MCF 10A (cell line): ENCODE measurements around the gene SLC25A26. TPM values are rescaled to one million over a fixed set of nuclear protein-coding genes. Genes with fewer than 3 reads are reported as not detected.

ENCODE experiments used
- BruUV-seq: library from RNA; stranded (reverse); fragments of 400-500 nt; replicated peaks from 2 replicates; lab custom pipeline; 2021; lab: Mats Ljungman, UMichigan
- CTCF ChIA-PET: fragments of 300-600 bp; sonication (Branson Sonifier 250); formaldehyde crosslinking; extraction: SDS; loops from one replicate; lab custom pipeline; 2021; ENCODE audit warnings: antibody characterized with exemption, inconsistent platforms; lab: Yijun Ruan, JAX
- POLR2A ChIA-PET: fragments of 300-600, 350-650 bp; sonication (Branson Sonifier 250); formaldehyde crosslinking; extraction: SDS; loops from one replicate; lab custom pipeline; 2020; ENCODE audit warnings: antibody characterized with exemption, inconsistent platforms; lab: Yijun Ruan, JAX
- DNase-seq: peaks from one replicate; pipeline ENCODE4 v3.0.0-alpha.2; 2018; ENCODE audit not compliant: unreplicated experiment
- H3K27ac Mint-ChIP-seq: one replicate; pipeline ENCODE4 v1.8.0; 2022; ENCODE audit warnings: mild to moderate bottlenecking, low read depth, mixed read lengths; ENCODE audit not compliant: unreplicated experiment
- H3K27me3 Mint-ChIP-seq: one replicate; pipeline ENCODE4 v1.8.0; 2022; ENCODE audit warnings: mixed read lengths; ENCODE audit not compliant: insufficient read depth, unreplicated experiment
- H3K36me3 Mint-ChIP-seq: one replicate; pipeline ENCODE4 v1.8.0; 2022; ENCODE audit warnings: mild to moderate bottlenecking, moderate library complexity, mixed read lengths; ENCODE audit not compliant: insufficient read depth, unreplicated experiment
- H3K4me1 Mint-ChIP-seq: one replicate; pipeline ENCODE4 v1.8.0; 2022; ENCODE audit warnings: mixed read lengths; ENCODE audit not compliant: insufficient read depth, unreplicated experiment
- H3K4me3 Mint-ChIP-seq: one replicate; pipeline ENCODE4 v1.8.0; 2022; ENCODE audit warnings: mild to moderate bottlenecking, moderate library complexity, mixed read lengths; ENCODE audit not compliant: unreplicated experiment
- H3K9me3 Mint-ChIP-seq: one replicate; pipeline ENCODE4 v1.8.0; 2022; ENCODE audit warnings: mixed read lengths; ENCODE audit not compliant: unreplicated experiment
- CTCF ChIP-seq: fragments of 200-600 bp; IDR thresholded peaks from one replicate; pipeline ENCODE4 v1.8.0; 2022; ENCODE audit warnings: antibody characterized with exemption, mild to moderate bottlenecking; ENCODE audit not compliant: unreplicated experiment
- intact Hi-C: fragments of 100-400 bp; cut with micrococcal nuclease; formaldehyde crosslinking; loops from 2 replicates; pipeline ENCODE4 v1.14.1; 2022
- total RNA-seq: library from RNA; stranded (reverse); gene quantifications from 2 replicates; pipeline ENCODE4 v1.2.3, GENCODE V29; 2022

SLC25A26 gene
- total RNA-seq, 1 experiment from 2014 or later: 24.8 TPM

GRCh38 chr3:66383998-66384745 lies 163.4 kb downstream of the SLC25A26 start:
- POLR2A ChIA-PET: no interaction called here
- peaks cover 75% of the 10 kb centered on the region for H3K36me3 Mint-ChIP-seq
- BruUV-seq: no TSS peak
- H3K9me3 Mint-ChIP-seq: no peaks in the 10 kb centered on the region
- H3K4me1 Mint-ChIP-seq: no peaks in the 10 kb centered on the region
- DNase-seq: no peak
- TF ChIP-seq CTCF: no peak
- intact Hi-C loops: no loop called here
- H3K27me3 Mint-ChIP-seq: no peaks in the 10 kb centered on the region
- no peak overlapping the region for H3K4me3 Mint-ChIP-seq
- H3K27ac Mint-ChIP-seq: no peak overlapping the region
- CTCF ChIA-PET: interaction anchor here (0.6 to 4.1 kb wide), 4 partner anchors 11 to 438 kb away, joined by 3 to 22 read pairs (median 6); no protein-coding TSS in a partner anchor

GRCh38 chr3:66385066-66385465 lies 164.3 kb downstream of the SLC25A26 start:
- no peak overlapping the region for H3K27ac Mint-ChIP-seq
- BruUV-seq: no TSS peak
- ChIA-PET CTCF (interaction anchor here (0.8 to 4.1 kb wide), 3 partner anchors 23 to 437 kb away, joined by 4 to 22 read pairs (median 6); no protein-coding TSS in a partner anchor), POLR2A (interaction anchor here (0.7 kb wide), 1 partner anchor 12 kb away, joined by 3 read pairs; no protein-coding TSS in a partner anchor)
- H3K9me3 Mint-ChIP-seq: no peaks in the 10 kb centered on the region
- no peak for TF ChIP-seq CTCF
- peaks cover 66% of the 10 kb centered on the region for H3K36me3 Mint-ChIP-seq
- no peaks in the 10 kb centered on the region for H3K27me3 Mint-ChIP-seq
- H3K4me1 Mint-ChIP-seq: no peaks in the 10 kb centered on the region
- no peak for DNase-seq
- H3K4me3 Mint-ChIP-seq: no peak overlapping the region
- intact Hi-C loops: no loop called here

GRCh38 chr3:66386011-66386924 lies 165.5 kb downstream of the SLC25A26 start:
- BruUV-seq: no TSS peak
- H3K4me3 Mint-ChIP-seq: no peak overlapping the region
- no peaks in the 10 kb centered on the region for H3K4me1 Mint-ChIP-seq
- ChIA-PET CTCF (interaction anchor here (0.9 to 4.1 kb wide), 3 partner anchors 11 to 436 kb away, joined by 4 to 22 read pairs (median 6); no protein-coding TSS in a partner anchor), POLR2A (interaction anchor here (0.7 to 1.2 kb wide), 2 partner anchors 11 to 39 kb away, joined by 3 read pairs; no protein-coding TSS in a partner anchor)
- no peak for TF ChIP-seq CTCF
- intact Hi-C loops: no loop called here
- H3K27ac Mint-ChIP-seq: no peak overlapping the region
- peaks cover 60% of the 10 kb centered on the region for H3K36me3 Mint-ChIP-seq
- no peak for DNase-seq
- no peaks in the 10 kb centered on the region for H3K27me3 Mint-ChIP-seq
- H3K9me3 Mint-ChIP-seq: no peaks in the 10 kb centered on the region
